ENCODE data around the gene THPO. TPM values are rescaled to one million over a fixed set of nuclear protein-coding genes. Genes with fewer than 3 reads are reported as not detected.

The THPO gene
- total and polyA plus RNA-seq, 9 of the 15 experiments (the other 6 are each of a cell fraction or from before 2014, with no cell fraction given), result 0.11 to 1.1 (median 0.35) TPM; not detected in 1

DNA sequence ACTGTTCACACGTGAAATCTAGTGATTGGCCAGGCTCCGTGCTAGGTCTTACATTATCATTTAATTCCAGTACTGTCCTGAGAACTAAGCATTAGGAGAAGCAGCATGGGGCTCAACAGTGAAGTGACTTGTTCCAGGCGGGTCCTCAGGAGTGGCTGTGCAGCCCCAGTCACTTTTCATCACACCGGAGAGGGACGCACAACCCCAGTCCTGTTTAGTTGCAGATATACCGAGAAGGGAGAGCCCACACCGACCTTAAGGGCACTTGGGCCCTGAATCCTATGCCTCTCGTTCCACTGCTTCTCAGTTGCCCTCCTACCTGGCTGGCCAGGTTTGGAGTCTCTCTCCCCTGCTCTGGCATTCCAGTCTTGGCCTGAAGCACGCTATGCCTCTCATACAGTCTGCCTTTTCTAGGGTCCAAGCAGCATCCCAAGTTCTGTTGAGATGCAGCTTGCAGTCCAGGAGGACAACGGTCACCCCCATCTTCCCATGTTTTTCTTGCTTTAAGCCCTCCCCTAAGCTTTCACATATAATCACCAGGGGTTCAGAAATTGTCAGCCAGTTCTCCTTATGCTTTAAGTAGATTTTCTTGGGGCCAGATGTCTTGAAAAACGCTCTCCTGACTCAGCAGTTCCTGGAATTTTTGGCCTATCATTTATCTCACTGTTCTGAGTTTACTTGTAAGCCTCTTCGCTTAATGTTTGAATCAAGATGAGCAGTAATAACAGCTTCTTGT is 30.5 kb downstream of the THPO start (continued):
- TF ChIP-seq, protein P1, sequence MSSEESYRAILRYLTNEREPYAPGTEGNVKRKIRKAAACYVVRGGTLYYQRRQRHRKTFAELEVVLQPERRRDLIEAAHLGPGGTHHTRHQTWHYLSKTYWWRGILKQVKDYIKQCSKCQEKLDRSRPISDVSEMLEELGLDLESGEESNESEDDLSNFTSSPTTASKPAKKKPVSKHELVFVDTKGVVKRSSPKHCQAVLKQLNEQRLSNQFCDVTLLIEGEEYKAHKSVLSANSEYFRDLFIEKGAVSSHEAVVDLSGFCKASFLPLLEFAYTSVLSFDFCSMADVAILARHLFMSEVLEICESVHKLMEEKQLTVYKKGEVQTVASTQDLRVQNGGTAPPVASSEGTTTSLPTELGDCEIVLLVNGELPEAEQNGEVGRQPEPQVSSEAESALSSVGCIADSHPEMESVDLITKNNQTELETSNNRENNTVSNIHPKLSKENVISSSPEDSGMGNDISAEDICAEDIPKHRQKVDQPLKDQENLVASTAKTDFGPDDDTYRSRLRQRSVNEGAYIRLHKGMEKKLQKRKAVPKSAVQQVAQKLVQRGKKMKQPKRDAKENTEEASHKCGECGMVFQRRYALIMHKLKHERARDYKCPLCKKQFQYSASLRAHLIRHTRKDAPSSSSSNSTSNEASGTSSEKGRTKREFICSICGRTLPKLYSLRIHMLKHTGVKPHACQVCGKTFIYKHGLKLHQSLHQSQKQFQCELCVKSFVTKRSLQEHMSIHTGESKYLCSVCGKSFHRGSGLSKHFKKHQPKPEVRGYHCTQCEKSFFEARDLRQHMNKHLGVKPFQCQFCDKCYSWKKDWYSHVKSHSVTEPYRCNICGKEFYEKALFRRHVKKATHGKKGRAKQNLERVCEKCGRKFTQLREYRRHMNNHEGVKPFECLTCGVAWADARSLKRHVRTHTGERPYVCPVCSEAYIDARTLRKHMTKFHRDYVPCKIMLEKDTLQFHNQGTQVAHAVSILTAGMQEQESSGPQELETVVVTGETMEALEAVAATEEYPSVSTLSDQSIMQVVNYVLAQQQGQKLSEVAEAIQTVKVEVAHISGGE (CRISPR knock-in tag; IDR thresholded peaks at IDR 0.05), result peak in 1 of 3 experiments; percentile 15; a peak in 1 of 6 replicates
- TF ChIP-seq, protein P2, sequence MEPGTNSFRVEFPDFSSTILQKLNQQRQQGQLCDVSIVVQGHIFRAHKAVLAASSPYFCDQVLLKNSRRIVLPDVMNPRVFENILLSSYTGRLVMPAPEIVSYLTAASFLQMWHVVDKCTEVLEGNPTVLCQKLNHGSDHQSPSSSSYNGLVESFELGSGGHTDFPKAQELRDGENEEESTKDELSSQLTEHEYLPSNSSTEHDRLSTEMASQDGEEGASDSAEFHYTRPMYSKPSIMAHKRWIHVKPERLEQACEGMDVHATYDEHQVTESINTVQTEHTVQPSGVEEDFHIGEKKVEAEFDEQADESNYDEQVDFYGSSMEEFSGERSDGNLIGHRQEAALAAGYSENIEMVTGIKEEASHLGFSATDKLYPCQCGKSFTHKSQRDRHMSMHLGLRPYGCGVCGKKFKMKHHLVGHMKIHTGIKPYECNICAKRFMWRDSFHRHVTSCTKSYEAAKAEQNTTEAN (CRISPR knock-in tag; IDR thresholded peaks at IDR 0.05), result 0 out of 2 replicates have a peak, but pooled peaks have one; percentile 45
- TF ChIP-seq ELF2 (CRISPR knock-in tag; IDR thresholded peaks at IDR 0.05) (0 out of 2 replicates have a peak, but pooled peaks have one; percentile 57), CC2D1A (IDR thresholded peaks at IDR 0.05) (no peak), ZNF282 (CRISPR knock-in tag; IDR thresholded peaks at IDR 0.05) (no peak), TAL1 (IDR thresholded peaks at IDR 0.05) (peak; percentile 58; the same call in 1 of the 2 replicates), JUND (IDR thresholded peaks at IDR 0.05; ENCODE audit: borderline replicate concordance, low read depth, low read length) (peak; percentile 54; the same call in 1 of the 2 replicates), JUND (tag; IDR thresholded peaks at IDR 0.05; ENCODE audit: borderline replicate concordance, low read depth, low read length) (no peak; the same call in 2 of the 3 replicates), BRD9 (IDR thresholded peaks at IDR 0.05; ENCODE audit: low read depth, partially characterized antibody) (peak; percentile 27), RBM34 (IDR thresholded peaks at IDR 0.05; ENCODE audit: borderline replicate concordance, insufficient read depth, low read length) (no peak), ZNF134 (CRISPR knock-in tag; conservative IDR thresholded peaks at IDR 0.05) (no peak), CHCHD3 (CRISPR knock-in tag; IDR thresholded peaks at IDR 0.05) (no peak), FOSL1 (tag; conservative IDR thresholded peaks at IDR 0.05) (peak; percentile 48; the same call in 1 of the 2 replicates), YY1 (IDR thresholded peaks at IDR 0.05; ENCODE audit: borderline replicate concordance in 1 of 3, control insufficient read depth in 1 of 3, extremely low read depth in 1 of 3, insufficient read depth in 3 of 3, insufficient read length in 1 of 3, insufficient replicate concordance in 2 of 3, low read depth in 1 of 3, low read length in 2 of 3) (no peak)

Measured in K562 (cell line).